GM08714 (cell line): ENCODE measurements around the gene EIF1.

Experiments used
- H3K4me3 ChIP-seq: fragments of 200-500 bp; sonication (Bioruptor generic); 2 replicates; pipeline ENCODE4 v1.5.1; 2014; ENCODE audit warnings: mild to moderate bottlenecking, low read length, inconsistent platforms
- ZNF274 ChIP-seq: IDR thresholded peaks from 2 replicates; pipeline ENCODE4 v1.6.1; 2012; ENCODE audit warnings: mild to moderate bottlenecking, low read depth, low read length

The EIF1 gene

GRCh38 chr17:41663451-41664171 lies 25.1 kb upstream of the EIF1 start:
- no peak overlapping the region for H3K4me3 ChIP-seq
- no peak for TF ChIP-seq ZNF274

- H3K4me3 ChIP-seq = no peak overlapping the region
- no peak for TF ChIP-seq ZNF274
Observed at GRCh38 chr17:41664172-41664457, 24.6 kb upstream of the EIF1 start.

- H3K4me3 ChIP-seq = no peak overlapping the region; the same call in 1 of the 2 replicates
- TF ChIP-seq ZNF274 = no peak
Observed at GRCh38 chr17:41664587-41665565, 23.8 kb upstream of the EIF1 start.

- TF ChIP-seq ZNF274 = no peak
- H3K4me3 ChIP-seq = peak overlapping the region; percentile 31; the same call in 1 of the 2 replicates
Observed at GRCh38 chr17:41665566-41666236, 23.0 kb upstream of the EIF1 start.

GRCh38 chr17:41666237-41666641 lies 22.4 kb upstream of the EIF1 start:
- TF ChIP-seq ZNF274 = no peak
- H3K4me3 ChIP-seq = peak overlapping the region; percentile 31; the same call in 1 of the 2 replicates

- TF ChIP-seq ZNF274 = no peak
- peak overlapping the region; percentile 12; the same call in 1 of the 2 replicates for H3K4me3 ChIP-seq
Observed at GRCh38 chr17:41666708-41667279, 21.9 kb upstream of the EIF1 start.

GRCh38 chr17:41667280-41668041 lies 21.2 kb upstream of the EIF1 start:
- no peak for TF ChIP-seq ZNF274
- no peak overlapping the region for H3K4me3 ChIP-seq

- no peak overlapping the region for H3K4me3 ChIP-seq
- TF ChIP-seq ZNF274 = no peak
Observed at GRCh38 chr17:41672153-41672552, 16.5 kb upstream of the EIF1 start.

- H3K4me3 ChIP-seq = peak overlapping the region; percentile 32; the same call in 1 of the 2 replicates
Observed at GRCh38 chr17:41675157-41676057, 13.3 kb upstream of the EIF1 start.

GRCh38 chr17:41676058-41676419 lies 12.6 kb upstream of the EIF1 start:
- TF ChIP-seq ZNF274 = no peak
- H3K4me3 ChIP-seq = peak overlapping the region; percentile 32; the same call in 1 of the 2 replicates

GRCh38 chr17:41678411-41678906 lies 10.2 kb upstream of the EIF1 start:
- TF ChIP-seq ZNF274 = no peak
- H3K4me3 ChIP-seq = peak overlapping the region; percentile 45; the same call in 1 of the 2 replicates

- no peak for TF ChIP-seq ZNF274
- peak overlapping the region; percentile 45 for H3K4me3 ChIP-seq
Observed at GRCh38 chr17:41678907-41679739, 9.6 kb upstream of the EIF1 start.
